Ectodermal cell (in vitro differentiated cells): Measurements from ENCODE around the gene PROC.

Experiments
- H3K27ac ChIP-seq: 2 replicates; pipeline ENCODE4 v1.7.0; 2013; ENCODE audit warnings: mild to moderate bottlenecking, low read depth, low read length; ENCODE audit not compliant: insufficient read depth, poor library complexity, severe bottlenecking
- H3K27me3 ChIP-seq: 2 replicates; pipeline ENCODE4 v1.7.0; 2013; ENCODE audit warnings: mild to moderate bottlenecking, low read length; ENCODE audit not compliant: insufficient read depth, control insufficient read depth, poor library complexity, severe bottlenecking
- H3K36me3 ChIP-seq: one replicate; pipeline ENCODE4 v1.7.0; 2013; ENCODE audit warnings: low read length; ENCODE audit not compliant: control insufficient read depth, insufficient read depth
- H3K4me1 ChIP-seq: one replicate; pipeline ENCODE4 v1.7.0; 2013; ENCODE audit warnings: low read length; ENCODE audit not compliant: control insufficient read depth, insufficient read depth
- H3K4me3 ChIP-seq: 2 replicates; pipeline ENCODE4 v1.7.0; 2013; ENCODE audit warnings: low read depth, low read length, control low read depth; ENCODE audit not compliant: insufficient read depth
- H3K9me3 ChIP-seq: 2 replicates; pipeline ENCODE4 v1.7.0; 2013; ENCODE audit warnings: mild to moderate bottlenecking, low read length, moderate library complexity; ENCODE audit not compliant: control insufficient read depth
- WGBS, 2 experiments: methylation state at CpG; one replicate each; pipeline ENCODE4 v1.1.7; 2013; ENCODE audit warnings: missing lambda C conversion rate in 2 of 2; 5-methylcytosine and 5-hydroxymethylcytosine counted together

PROC gene

DNA sequence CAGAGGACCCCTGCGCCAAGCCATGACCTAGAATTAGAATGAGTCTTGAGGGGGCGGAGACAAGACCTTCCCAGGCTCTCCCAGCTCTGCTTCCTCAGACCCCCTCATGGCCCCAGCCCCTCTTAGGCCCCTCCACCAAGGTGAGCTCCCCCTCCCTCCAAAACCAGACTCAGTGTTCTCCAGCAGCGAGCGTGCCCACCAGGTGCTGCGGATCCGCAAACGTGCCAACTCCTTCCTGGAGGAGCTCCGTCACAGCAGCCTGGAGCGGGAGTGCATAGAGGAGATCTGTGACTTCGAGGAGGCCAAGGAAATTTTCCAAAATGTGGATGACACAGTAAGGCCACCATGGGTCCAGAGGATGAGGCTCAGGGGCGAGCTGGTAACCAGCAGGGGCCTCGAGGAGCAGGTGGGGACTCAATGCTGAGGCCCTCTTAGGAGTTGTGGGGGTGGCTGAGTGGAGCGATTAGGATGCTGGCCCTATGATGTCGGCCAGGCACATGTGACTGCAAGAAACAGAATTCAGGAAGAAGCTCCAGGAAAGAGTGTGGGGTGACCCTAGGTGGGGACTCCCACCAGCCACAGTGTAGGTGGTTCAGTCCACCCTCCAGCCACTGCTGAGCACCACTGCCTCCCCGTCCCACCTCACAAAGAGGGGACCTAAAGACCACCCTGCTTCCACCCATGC, 3.0 kb downstream of the PROC start:
- Histone ChIP-seq H3K27ac (no peak overlapping the region), H3K4me3 (no peak overlapping the region), H3K4me1 (peaks cover 12% of the 10 kb centered on the region), H3K27me3 (peaks cover 79% of the 10 kb centered on the region), H3K36me3 (no peaks in the 10 kb centered on the region), H3K9me3 (no peaks in the 10 kb centered on the region)
- 88 to 91% methylated on average over 15 of the region's 15 CpGs for WGBS, 2 experiments

DNA sequence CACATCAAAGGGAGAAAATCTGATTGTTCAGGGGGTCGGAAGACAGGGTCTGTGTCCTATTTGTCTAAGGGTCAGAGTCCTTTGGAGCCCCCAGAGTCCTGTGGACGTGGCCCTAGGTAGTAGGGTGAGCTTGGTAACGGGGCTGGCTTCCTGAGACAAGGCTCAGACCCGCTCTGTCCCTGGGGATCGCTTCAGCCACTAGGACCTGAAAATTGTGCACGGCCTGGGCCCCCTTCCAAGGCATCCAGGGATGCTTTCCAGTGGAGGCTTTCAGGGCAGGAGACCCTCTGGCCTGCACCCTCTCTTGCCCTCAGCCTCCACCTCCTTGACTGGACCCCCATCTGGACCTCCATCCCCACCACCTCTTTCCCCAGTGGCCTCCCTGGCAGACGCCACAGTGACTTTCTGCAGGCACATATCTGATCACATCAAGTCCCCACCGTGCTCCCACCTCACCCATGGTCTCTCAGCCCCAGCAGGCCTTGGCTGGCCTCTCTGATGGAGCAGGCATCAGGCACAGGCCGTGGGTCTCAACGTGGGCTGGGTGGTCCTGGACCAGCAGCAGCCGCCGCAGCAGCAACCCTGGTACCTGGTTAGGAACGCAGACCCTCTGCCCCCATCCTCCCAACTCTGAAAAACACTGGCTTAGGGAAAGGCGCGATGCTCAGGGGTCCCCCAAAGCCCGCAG, 3.8 kb downstream of the PROC start:
- H3K27ac ChIP-seq: no peak overlapping the region
- H3K4me3 ChIP-seq: no peak overlapping the region
- WGBS, 2 experiments: 74 to 76% methylated on average over 16 of the region's 16 CpGs
- peaks cover 10% of the 10 kb centered on the region for H3K4me1 ChIP-seq
- H3K27me3 ChIP-seq: peaks cover 72% of the 10 kb centered on the region
- no peaks in the 10 kb centered on the region for H3K36me3 ChIP-seq
- H3K9me3 ChIP-seq: no peaks in the 10 kb centered on the region

DNA sequence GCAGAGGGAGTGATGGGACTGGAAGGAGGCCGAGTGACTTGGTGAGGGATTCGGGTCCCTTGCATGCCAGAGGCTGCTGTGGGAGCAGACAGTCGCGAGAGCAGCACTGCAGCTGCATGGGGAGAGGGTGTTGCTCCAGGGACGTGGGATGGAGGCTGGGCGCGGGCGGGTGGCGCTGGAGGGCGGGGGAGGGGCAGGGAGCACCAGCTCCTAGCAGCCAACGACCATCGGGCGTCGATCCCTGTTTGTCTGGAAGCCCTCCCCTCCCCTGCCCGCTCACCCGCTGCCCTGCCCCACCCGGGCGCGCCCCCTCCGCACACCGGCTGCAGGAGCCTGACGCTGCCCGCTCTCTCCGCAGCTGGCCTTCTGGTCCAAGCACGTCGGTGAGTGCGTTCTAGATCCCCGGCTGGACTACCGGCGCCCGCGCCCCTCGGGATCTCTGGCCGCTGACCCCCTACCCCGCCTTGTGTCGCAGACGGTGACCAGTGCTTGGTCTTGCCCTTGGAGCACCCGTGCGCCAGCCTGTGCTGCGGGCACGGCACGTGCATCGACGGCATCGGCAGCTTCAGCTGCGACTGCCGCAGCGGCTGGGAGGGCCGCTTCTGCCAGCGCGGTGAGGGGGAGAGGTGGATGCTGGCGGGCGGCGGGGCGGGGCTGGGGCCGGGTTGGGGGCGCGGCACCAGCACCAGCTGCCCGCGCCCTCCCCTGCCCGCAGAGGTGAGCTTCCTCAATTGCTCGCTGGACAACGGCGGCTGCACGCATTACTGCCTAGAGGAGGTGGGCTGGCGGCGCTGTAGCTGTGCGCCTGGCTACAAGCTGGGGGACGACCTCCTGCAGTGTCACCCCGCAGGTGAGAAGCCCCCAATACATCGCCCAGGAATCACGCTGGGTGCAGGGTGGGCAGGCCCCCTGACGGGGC, 4.6 kb downstream of the PROC start:
- Histone ChIP-seq H3K4me3 (peak overlapping the region; percentile 34), H3K9me3 (no peaks in the 10 kb centered on the region), H3K27ac (no peak overlapping the region), H3K4me1 (peaks cover 10% of the 10 kb centered on the region), H3K27me3 (peaks cover 64% of the 10 kb centered on the region), H3K36me3 (no peaks in the 10 kb centered on the region)
- WGBS, 2 experiments: 5% methylated on average over 73 of the region's 73 CpGs

DNA sequence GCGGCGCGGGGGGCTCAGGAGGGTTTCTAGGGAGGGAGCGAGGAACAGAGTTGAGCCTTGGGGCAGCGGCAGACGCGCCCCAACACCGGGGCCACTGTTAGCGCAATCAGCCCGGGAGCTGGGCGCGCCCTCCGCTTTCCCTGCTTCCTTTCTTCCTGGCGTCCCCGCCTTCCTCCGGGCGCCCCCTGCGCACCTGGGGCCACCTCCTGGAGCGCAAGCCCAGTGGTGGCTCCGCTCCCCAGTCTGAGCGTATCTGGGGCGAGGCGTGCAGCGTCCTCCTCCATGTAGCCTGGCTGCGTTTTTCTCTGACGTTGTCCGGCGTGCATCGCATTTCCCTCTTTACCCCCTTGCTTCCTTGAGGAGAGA, 5.2 kb downstream of the PROC start:
- no peak overlapping the region for H3K27ac ChIP-seq
- peak overlapping the region; percentile 34 for H3K4me3 ChIP-seq
- WGBS, 2 experiments: 2% methylated on average over 29 of the region's 29 CpGs
- no peaks in the 10 kb centered on the region for H3K9me3 ChIP-seq
- H3K4me1 ChIP-seq: peaks cover 10% of the 10 kb centered on the region
- H3K36me3 ChIP-seq: no peaks in the 10 kb centered on the region
- H3K27me3 ChIP-seq: peaks cover 57% of the 10 kb centered on the region

DNA sequence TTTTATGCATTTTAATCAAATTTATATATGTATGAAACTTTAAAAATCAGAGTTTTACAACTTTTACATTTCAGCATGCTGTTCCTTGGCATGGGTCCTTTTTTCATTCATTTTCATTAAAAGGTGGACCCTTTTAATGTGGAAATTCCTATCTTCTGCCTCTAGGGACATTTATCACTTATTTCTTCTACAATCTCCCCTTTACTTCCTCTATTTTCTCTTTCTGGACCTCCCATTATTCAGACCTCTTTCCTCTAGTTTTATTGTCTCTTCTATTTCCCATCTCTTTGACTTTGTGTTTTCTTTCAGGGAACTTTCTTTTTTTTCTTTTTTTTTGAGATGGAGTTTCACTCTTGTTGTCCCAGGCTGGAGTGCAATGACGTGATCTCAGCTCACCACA, 5.7 kb downstream of the PROC start:
- Histone ChIP-seq H3K9me3 (no peaks in the 10 kb centered on the region), H3K36me3 (no peaks in the 10 kb centered on the region), H3K27me3 (peaks cover 56% of the 10 kb centered on the region), H3K4me3 (peak overlapping the region; percentile 34), H3K4me1 (peaks cover 10% of the 10 kb centered on the region), H3K27ac (no peak overlapping the region)
- WGBS, 2 experiments: 48 to 56% methylated on average over 1 of the region's 1 CpG

DNA sequence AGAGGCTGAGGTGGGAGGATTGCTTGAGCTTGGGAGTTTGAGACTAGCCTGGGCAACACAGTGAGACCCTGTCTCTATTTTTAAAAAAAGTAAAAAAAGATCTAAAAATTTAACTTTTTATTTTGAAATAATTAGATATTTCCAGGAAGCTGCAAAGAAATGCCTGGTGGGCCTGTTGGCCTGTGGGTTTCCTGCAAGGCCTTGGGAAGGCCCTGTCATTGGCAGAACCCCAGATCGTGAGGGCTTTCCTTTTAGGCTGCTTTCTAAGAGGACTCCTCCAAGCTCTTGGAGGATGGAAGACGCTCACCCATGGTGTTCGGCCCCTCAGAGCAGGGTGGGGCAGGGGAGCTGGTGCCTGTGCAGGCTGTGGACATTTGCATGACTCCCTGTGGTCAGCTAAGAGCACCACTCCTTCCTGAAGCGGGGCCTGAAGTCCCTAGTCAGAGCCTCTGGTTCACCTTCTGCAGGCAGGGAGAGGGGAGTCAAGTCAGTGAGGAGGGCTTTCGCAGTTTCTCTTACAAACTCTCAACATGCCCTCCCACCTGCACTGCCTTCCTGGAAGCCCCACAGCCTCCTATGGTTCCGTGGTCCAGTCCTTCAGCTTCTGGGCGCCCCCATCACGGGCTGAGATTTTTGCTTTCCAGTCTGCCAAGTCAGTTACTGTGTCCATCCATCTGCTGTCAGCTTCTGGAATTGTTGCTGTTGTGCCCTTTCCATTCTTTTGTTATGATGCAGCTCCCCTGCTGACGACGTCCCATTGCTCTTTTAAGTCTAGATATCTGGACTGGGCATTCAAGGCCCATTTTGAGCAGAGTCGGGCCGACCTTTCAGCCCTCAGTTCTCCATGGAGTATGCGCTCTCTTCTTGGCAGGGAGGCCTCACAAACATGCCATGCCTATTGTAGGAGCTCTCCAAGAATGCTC, 6.6 kb downstream of the PROC start:
- WGBS, 2 experiments: 53 to 54% methylated on average over 13 of the region's 13 CpGs
- no peaks in the 10 kb centered on the region for H3K36me3 ChIP-seq
- H3K9me3 ChIP-seq: no peaks in the 10 kb centered on the region
- H3K27me3 ChIP-seq: peaks cover 52% of the 10 kb centered on the region
- H3K27ac ChIP-seq: no peak overlapping the region
- H3K4me1 ChIP-seq: peaks cover 10% of the 10 kb centered on the region
- no peak overlapping the region for H3K4me3 ChIP-seq

DNA sequence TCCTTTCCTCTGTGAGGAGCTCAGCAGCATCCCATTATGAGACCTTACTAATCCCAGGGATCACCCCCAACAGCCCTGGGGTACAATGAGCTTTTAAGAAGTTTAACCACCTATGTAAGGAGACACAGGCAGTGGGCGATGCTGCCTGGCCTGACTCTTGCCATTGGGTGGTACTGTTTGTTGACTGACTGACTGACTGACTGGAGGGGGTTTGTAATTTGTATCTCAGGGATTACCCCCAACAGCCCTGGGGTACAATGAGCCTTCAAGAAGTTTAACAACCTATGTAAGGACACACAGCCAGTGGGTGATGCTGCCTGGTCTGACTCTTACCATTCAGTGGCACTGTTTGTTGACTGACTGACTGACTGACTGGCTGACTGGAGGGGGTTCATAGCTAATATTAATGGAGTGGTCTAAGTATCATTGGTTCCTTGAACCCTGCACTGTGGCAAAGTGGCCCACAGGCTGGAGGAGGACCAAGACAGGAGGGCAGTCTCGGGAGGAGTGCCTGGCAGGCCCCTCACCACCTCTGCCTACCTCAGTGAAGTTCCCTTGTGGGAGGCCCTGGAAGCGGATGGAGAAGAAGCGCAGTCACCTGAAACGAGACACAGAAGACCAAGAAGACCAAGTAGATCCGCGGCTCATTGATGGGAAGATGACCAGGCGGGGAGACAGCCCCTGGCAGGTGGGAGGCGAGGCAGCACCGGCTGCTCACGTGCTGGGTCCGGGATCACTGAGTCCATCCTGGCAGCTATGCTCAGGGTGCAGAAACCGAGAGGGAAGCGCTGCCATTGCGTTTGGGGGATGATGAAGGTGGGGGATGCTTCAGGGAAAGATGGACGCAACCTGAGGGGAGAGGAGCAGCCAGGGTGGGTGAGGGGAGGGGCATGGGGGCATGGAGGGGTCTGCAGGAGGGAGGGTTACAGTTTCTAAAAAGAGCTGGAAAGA, 7.6 kb downstream of the PROC start:
- no peaks in the 10 kb centered on the region for H3K36me3 ChIP-seq
- no peaks in the 10 kb centered on the region for H3K9me3 ChIP-seq
- no peak overlapping the region for H3K4me3 ChIP-seq
- no peak overlapping the region for H3K27ac ChIP-seq
- peaks cover 43% of the 10 kb centered on the region for H3K27me3 ChIP-seq
- peaks cover 10% of the 10 kb centered on the region for H3K4me1 ChIP-seq
- 88 to 91% methylated on average over 16 of the region's 16 CpGs for WGBS, 2 experiments

DNA sequence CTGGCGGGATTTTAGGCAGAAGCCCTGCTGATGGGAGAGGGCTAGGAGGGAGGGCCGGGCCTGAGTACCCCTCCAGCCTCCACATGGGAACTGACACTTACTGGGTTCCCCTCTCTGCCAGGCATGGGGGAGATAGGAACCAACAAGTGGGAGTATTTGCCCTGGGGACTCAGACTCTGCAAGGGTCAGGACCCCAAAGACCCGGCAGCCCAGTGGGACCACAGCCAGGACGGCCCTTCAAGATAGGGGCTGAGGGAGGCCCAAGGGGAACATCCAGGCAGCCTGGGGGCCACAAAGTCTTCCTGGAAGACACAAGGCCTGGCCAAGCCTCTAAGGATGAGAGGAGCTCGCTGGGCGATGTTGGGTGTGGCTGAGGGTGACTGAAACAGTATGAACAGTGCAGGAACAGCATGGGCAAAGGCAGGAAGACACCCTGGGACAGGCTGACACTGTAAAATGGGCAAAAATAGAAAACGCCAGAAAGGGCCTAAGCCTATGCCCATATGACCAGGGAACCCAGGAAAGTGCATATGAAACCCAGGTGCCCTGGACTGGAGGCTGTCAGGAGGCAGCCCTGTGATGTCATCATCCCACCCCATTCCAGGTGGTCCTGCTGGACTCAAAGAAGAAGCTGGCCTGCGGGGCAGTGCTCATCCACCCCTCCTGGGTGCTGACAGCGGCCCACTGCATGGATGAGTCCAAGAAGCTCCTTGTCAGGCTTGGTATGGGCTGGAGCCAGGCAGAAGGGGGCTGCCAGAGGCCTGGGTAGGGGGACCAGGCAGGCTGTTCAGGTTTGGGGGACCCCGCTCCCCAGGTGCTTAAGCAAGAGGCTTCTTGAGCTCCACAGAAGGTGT, 8.5 kb downstream of the PROC start:
- Histone ChIP-seq H3K4me3 (no peak overlapping the region), H3K36me3 (no peaks in the 10 kb centered on the region), H3K27ac (no peak overlapping the region), H3K27me3 (peaks cover 34% of the 10 kb centered on the region), H3K9me3 (no peaks in the 10 kb centered on the region), H3K4me1 (peaks cover 10% of the 10 kb centered on the region)
- WGBS, 2 experiments: 92 to 94% methylated on average over 10 of the region's 10 CpGs
